ENCODE data around the gene PCNX2. TPM values are rescaled to one million over a fixed set of nuclear protein-coding genes. Genes with fewer than 3 reads are reported as not detected.

The PCNX2 gene
- polyA plus RNA-seq, 3 donors = 0.29 to 7.9 (median 0.62) TPM

GRCh38 chr1:233172201-233172600, 123.3 kb downstream of the PCNX2 start:
- H3K4me1 ChIP-seq (ENCODE audit: control insufficient read depth in 1 of 2, insufficient read depth in 2 of 2, low read length in 2 of 2) = no peaks in the 10 kb centered on the region
- H3K4me2 ChIP-seq (replicated peaks; ENCODE audit: extremely low read depth, low read length, poor library complexity, severe bottlenecking) = no peak overlapping the region
- peak; percentile 43 for TF ChIP-seq CTCF (IDR thresholded peaks at IDR 0.05)
- H3K27me3 Mint-ChIP-seq (ENCODE audit: low read depth in 3 of 3) = no peaks in the 10 kb centered on the region
- no peaks in the 10 kb centered on the region for H4K20me1 ChIP-seq (ENCODE audit: insufficient read depth, low read length)
- H3K9me3 ChIP-seq (replicated peaks in 1 of 2; ENCODE audit: control insufficient read depth in 1 of 2, insufficient read depth in 1 of 2, low read length in 2 of 2) = peaks cover under 1 to 3% of the 10 kb centered on the region in 2 donors
- peak overlapping the region in 2 of 7 donors; percentile 57 to 83 for H3K27ac Mint-ChIP-seq
- H3K36me3 ChIP-seq (replicated peaks in 1 of 2; ENCODE audit: control insufficient read depth in 1 of 2, insufficient read depth in 2 of 2, low read length in 2 of 2) = peaks cover 0 to 24% of the 10 kb centered on the region in 2 donors
- H2AFZ ChIP-seq (ENCODE audit: insufficient read depth, low read depth, low read length, poor library complexity, severe bottlenecking) = no peak overlapping the region
- peak; percentile 1 to 31 (median 25) for DNase-seq
- WGBS (ENCODE audit: insufficient coverage) = 67% methylated on average over 1 of the region's 2 CpGs
- no peak overlapping the region for H3K27ac ChIP-seq (ENCODE audit: low read depth in 1 of 2, low read length in 2 of 2)
- H3K4me3 ChIP-seq (replicated peaks in 1 of 3; ENCODE audit: low read depth in 2 of 3, low read length in 3 of 3) = no peak overlapping the region
- H3K79me2 ChIP-seq (ENCODE audit: insufficient read depth, low read length) = no peaks in the 10 kb centered on the region
- H3K9ac ChIP-seq (ENCODE audit: insufficient read depth, low read length, poor library complexity, severe bottlenecking) = no peak overlapping the region
- H3K36me3 Mint-ChIP-seq = peaks cover 29 to 30% of the 10 kb centered on the region in 2 donors
- H3K9me3 Mint-ChIP-seq = peaks cover 2 to 11% (median 4%) of the 10 kb centered on the region in 7 donors
- H3K4me3 Mint-ChIP-seq = no peak overlapping the region
- no peaks in the 10 kb centered on the region for H3K4me1 Mint-ChIP-seq
- H3K27me3 ChIP-seq (ENCODE audit: control insufficient read depth in 2 of 2, insufficient read depth in 2 of 2, low read length in 2 of 2) = no peaks in the 10 kb centered on the region
- intact Hi-C loops (cut with micrococcal nuclease) = no loop called here

- peaks cover 0 to 4% (median 1%) of the 10 kb centered on the region in 7 donors for H3K9me3 Mint-ChIP-seq
- no peak overlapping the region for H3K4me2 ChIP-seq (replicated peaks; ENCODE audit: extremely low read depth, low read length, poor library complexity, severe bottlenecking)
- H3K9me3 ChIP-seq (replicated peaks in 1 of 2; ENCODE audit: control insufficient read depth in 1 of 2, insufficient read depth in 1 of 2, low read length in 2 of 2) = peaks cover 0 to 3% of the 10 kb centered on the region in 2 donors
- intact Hi-C loops (cut with micrococcal nuclease) = no loop called here
- H3K36me3 ChIP-seq (replicated peaks in 1 of 2; ENCODE audit: control insufficient read depth in 1 of 2, insufficient read depth in 2 of 2, low read length in 2 of 2) = peaks cover 0 to 11% of the 10 kb centered on the region in 2 donors
- WGBS (ENCODE audit: insufficient coverage) = no CpG with 5 or more reads among the region's 9 CpGs
- peaks cover 17 to 22% of the 10 kb centered on the region in 2 donors for H3K36me3 Mint-ChIP-seq
- no peak overlapping the region for H3K9ac ChIP-seq (ENCODE audit: insufficient read depth, low read length, poor library complexity, severe bottlenecking)
- no peaks in the 10 kb centered on the region for H3K27me3 Mint-ChIP-seq (ENCODE audit: low read depth in 3 of 3)
- no peak overlapping the region for H3K4me3 Mint-ChIP-seq
- H3K4me1 Mint-ChIP-seq = no peaks in the 10 kb centered on the region
- H3K79me2 ChIP-seq (ENCODE audit: insufficient read depth, low read length) = no peaks in the 10 kb centered on the region
- H3K4me3 ChIP-seq (replicated peaks in 1 of 3; ENCODE audit: low read depth in 2 of 3, low read length in 3 of 3) = no peak overlapping the region
- H3K27me3 ChIP-seq (ENCODE audit: control insufficient read depth in 2 of 2, insufficient read depth in 2 of 2, low read length in 2 of 2) = no peaks in the 10 kb centered on the region
- H2AFZ ChIP-seq (ENCODE audit: insufficient read depth, low read depth, low read length, poor library complexity, severe bottlenecking) = no peak overlapping the region
- no peak overlapping the region for H3K27ac Mint-ChIP-seq
- no peak overlapping the region for H3K27ac ChIP-seq (ENCODE audit: low read depth in 1 of 2, low read length in 2 of 2)
- no peaks in the 10 kb centered on the region for H4K20me1 ChIP-seq (ENCODE audit: insufficient read depth, low read length)
- no peak for DNase-seq
- no peak for TF ChIP-seq CTCF (IDR thresholded peaks at IDR 0.05)
- no peaks in the 10 kb centered on the region for H3K4me1 ChIP-seq (ENCODE audit: control insufficient read depth in 1 of 2, insufficient read depth in 2 of 2, low read length in 2 of 2)
Measured at GRCh38 chr1:233170741-233171140, 124.8 kb downstream of the PCNX2 start.

All from CD14-positive monocyte (primary cell).